ENCODE measurements around the gene CAPN9. TPM values are rescaled to one million over a fixed set of nuclear protein-coding genes. Genes with fewer than 3 reads are reported as not detected.

Gene CAPN9
- total and polyA plus RNA-seq, 2 donors (not counting 3 experiments of a cell fraction or from before 2014, with no cell fraction given), result not detected

GRCh38 chr1:230712470-230712942 is 34.7 kb upstream of the CAPN9 start:
- no TSS peak for BruUV-seq (replicated peaks)
- no peak overlapping the region for H2AFZ ChIP-seq (ENCODE audit: low read depth, low read length)
- H3K9me3 ChIP-seq (replicated peaks; ENCODE audit: control insufficient read depth, insufficient read depth, low read length), result no peaks in the 10 kb centered on the region
- no peak overlapping the region for H3K4me2 ChIP-seq (ENCODE audit: insufficient read depth, low read length)
- no peak overlapping the region for H3K9ac ChIP-seq (replicated peaks; ENCODE audit: extremely low read depth, insufficient read depth, low read length)
- dilution Hi-C loops (cut with MboI; ENCODE audit: extremely low pct_ligation_motif_present, low sequenced_read_pairs) (no loop called here), intact Hi-C loops (cut with micrococcal nuclease) (no loop called here)
- H3K27ac ChIP-seq (ENCODE audit: insufficient read depth, low read depth, low read length), result no peak overlapping the region
- no peaks in the 10 kb centered on the region for H3K79me2 ChIP-seq (ENCODE audit: control insufficient read depth, insufficient read depth, low read length)
- FAIRE-seq (no peak), DNase-seq (ENCODE audit: low read depth, low spot score) (no peak)
- TF ChIP-seq JUN (IDR thresholded peaks at IDR 0.05; ENCODE audit: borderline replicate concordance, insufficient read depth, insufficient read length, low read depth), result no peak
- TF ChIP-seq MYC (IDR thresholded peaks at IDR 0.05; ENCODE audit: low read depth, low read length), result no peak
- no peak for TF ChIP-seq EZH2 (IDR thresholded peaks at IDR 0.05; ENCODE audit: borderline replicate concordance, low read depth, low read length, severe bottlenecking)
- TF ChIP-seq POLR2AphosphoS5 (IDR thresholded peaks at IDR 0.05; ENCODE audit: insufficient read depth, low read depth, low read length), result no peak
- no peak for TF ChIP-seq POLR2A (IDR thresholded peaks at IDR 0.05; ENCODE audit: low read depth, low read length)
- no peak for TF ChIP-seq CTCF (IDR thresholded peaks at IDR 0.05; ENCODE audit: extremely low read depth in 1 of 2, insufficient read depth in 1 of 2, low read depth in 1 of 2, low read length in 2 of 2)
- no peak for TF ChIP-seq FOS (IDR thresholded peaks at IDR 0.05; ENCODE audit: borderline replicate concordance, insufficient read depth, low read length)
- no peak for TF ChIP-seq GATA2 (IDR thresholded peaks at IDR 0.05; ENCODE audit: insufficient read depth, insufficient read length, low read depth, low read length)
- no peak for TF ChIP-seq MAX (IDR thresholded peaks at IDR 0.05; ENCODE audit: insufficient read depth, insufficient read length)
- no peaks in the 10 kb centered on the region for H3K9me1 ChIP-seq (replicated peaks; ENCODE audit: control insufficient read depth, extremely low read depth, insufficient read depth, low read length)
- no peaks in the 10 kb centered on the region for H3K4me1 ChIP-seq (ENCODE audit: control insufficient read depth, extremely low read depth, insufficient read depth, low read length)
- no peaks in the 10 kb centered on the region for H3K36me3 ChIP-seq (ENCODE audit: control insufficient read depth in 2 of 2, extremely low read depth in 1 of 2, insufficient read depth in 2 of 2, low read length in 2 of 2)
- POLR2A ChIA-PET, result no interaction called here
- H3K4me3 ChIP-seq (replicated peaks in 1 of 3; ENCODE audit: insufficient read depth in 1 of 3, low read depth in 1 of 3, low read length in 3 of 3), result no peak overlapping the region
- no peaks in the 10 kb centered on the region for H3K27me3 ChIP-seq (ENCODE audit: control insufficient read depth in 2 of 2, insufficient read depth in 2 of 2, low read length in 2 of 2)
- CTCF ChIA-PET, result no interaction called here
- no peaks in the 10 kb centered on the region for H4K20me1 ChIP-seq (replicated peaks; ENCODE audit: control insufficient read depth, extremely low read depth, insufficient read depth, low read length)
